Trophoblast cell (in vitro differentiated cells and primary cell): ENCODE data around the gene PLAAT3.

Experiments
- DNase-seq, 2 donors: peaks; one replicate each; pipeline ENCODE4 v3.0.0-alpha.2; 2016
- H2AFZ ChIP-seq: 2 replicates; pipeline ENCODE4 v1.6.1; 2013; ENCODE audit warnings: low read length, moderate library complexity, mild to moderate bottlenecking; ENCODE audit not compliant: insufficient read depth, poor library complexity
- H2AK5ac ChIP-seq: 2 replicates; pipeline ENCODE4 v1.6.1; 2013; ENCODE audit warnings: mild to moderate bottlenecking, low read length
- H2BK120ac ChIP-seq: 2 replicates; pipeline ENCODE4 v1.6.1; 2013; ENCODE audit warnings: low read length, mild to moderate bottlenecking, moderate library complexity; ENCODE audit not compliant: insufficient read depth, poor library complexity
- H2BK12ac ChIP-seq: 2 replicates; pipeline ENCODE4 v1.6.1; 2013; ENCODE audit warnings: mild to moderate bottlenecking, low read length, moderate library complexity
- H2BK5ac ChIP-seq: 2 replicates; pipeline ENCODE4 v1.6.1; 2013; ENCODE audit warnings: low read length, low read depth, moderate library complexity, mild to moderate bottlenecking; ENCODE audit not compliant: poor library complexity
- H3K14ac ChIP-seq: 2 replicates; pipeline ENCODE4 v1.6.1; 2013; ENCODE audit warnings: mild to moderate bottlenecking, low read length
- H3K18ac ChIP-seq: 2 replicates; pipeline ENCODE4 v1.6.1; 2013; ENCODE audit warnings: mild to moderate bottlenecking, low read length
- H3K23ac ChIP-seq: 2 replicates; pipeline ENCODE4 v1.6.1; 2013; ENCODE audit warnings: low read length
- H3K27ac ChIP-seq: 2 replicates; pipeline ENCODE4 v1.5.1; 2013; ENCODE audit warnings: low read depth, mild to moderate bottlenecking, inconsistent platforms, low read length, moderate library complexity
- H3K27me3 ChIP-seq: 2 replicates; pipeline ENCODE4 v1.6.1; 2013; ENCODE audit warnings: inconsistent platforms, mild to moderate bottlenecking, low read length, moderate library complexity; ENCODE audit not compliant: insufficient read depth
- H3K36me3 ChIP-seq, 2 experiments: 1 replicate in 1 of 2; 2 replicates in 1 of 2; pipeline ENCODE4 v1.6.1; 2013; ENCODE audit warnings: low read length in 2 of 2, mild to moderate bottlenecking in 2 of 2, moderate library complexity in 1 of 2; ENCODE audit not compliant: insufficient read depth in 2 of 2, control insufficient read depth in 1 of 2
- H3K4ac ChIP-seq: 2 replicates; pipeline ENCODE4 v1.6.1; 2013; ENCODE audit warnings: low read depth, mild to moderate bottlenecking, low read length, moderate library complexity
- H3K4me1 ChIP-seq, 2 experiments: 1 replicate in 1 of 2; 2 replicates in 1 of 2; pipeline ENCODE4 v1.6.1; 2013; ENCODE audit warnings: low read length in 2 of 2, mild to moderate bottlenecking in 2 of 2, moderate library complexity in 1 of 2; ENCODE audit not compliant: insufficient read depth in 2 of 2, control insufficient read depth in 1 of 2
- H3K4me2 ChIP-seq: 2 replicates; pipeline ENCODE4 v1.6.1; 2013; ENCODE audit warnings: inconsistent platforms, mild to moderate bottlenecking, low read length, moderate library complexity
- H3K4me3 ChIP-seq: 2 replicates; pipeline ENCODE4 v1.5.1; 2013; ENCODE audit warnings: mild to moderate bottlenecking, low read depth, low read length, inconsistent platforms
- H3K79me1 ChIP-seq: one replicate; pipeline ENCODE4 v1.6.1; 2013; ENCODE audit warnings: low read length
- H3K79me2 ChIP-seq: 2 replicates; pipeline ENCODE4 v1.6.1; 2013; ENCODE audit warnings: low read length, mild to moderate bottlenecking; ENCODE audit not compliant: control insufficient read depth, insufficient read depth, poor library complexity
- H3K9ac ChIP-seq: 2 replicates; pipeline ENCODE4 v1.6.1; 2013; ENCODE audit warnings: mild to moderate bottlenecking, low read length
- H3K9me3 ChIP-seq: 2 replicates; pipeline ENCODE4 v1.6.1; 2013; ENCODE audit warnings: low read depth, mild to moderate bottlenecking, control low read depth, inconsistent platforms, low read length; ENCODE audit not compliant: insufficient read depth
- H4K12ac ChIP-seq: 2 replicates; pipeline ENCODE4 v1.6.1; 2013; ENCODE audit warnings: low read depth, mild to moderate bottlenecking, low read length, moderate library complexity
- H4K8ac ChIP-seq: 2 replicates; pipeline ENCODE4 v1.6.1; 2013; ENCODE audit warnings: low read depth, mild to moderate bottlenecking, low read length, moderate library complexity
- H4K91ac ChIP-seq: one replicate; pipeline ENCODE4 v1.6.1; 2013; ENCODE audit warnings: low read depth, mild to moderate bottlenecking, low read length, moderate library complexity
- WGBS: extraction: QIAGEN DNeasy Blood & Tissue Kit; methylation state at CpG from one replicate; pipeline ENCODE4 v1.1.7; 2013; ENCODE audit warnings: missing lambda C conversion rate; ENCODE audit not compliant: insufficient read length, insufficient coverage; ENCODE audit errors: extremely low coverage; 5-methylcytosine and 5-hydroxymethylcytosine counted together

PLAAT3 gene

DNA sequence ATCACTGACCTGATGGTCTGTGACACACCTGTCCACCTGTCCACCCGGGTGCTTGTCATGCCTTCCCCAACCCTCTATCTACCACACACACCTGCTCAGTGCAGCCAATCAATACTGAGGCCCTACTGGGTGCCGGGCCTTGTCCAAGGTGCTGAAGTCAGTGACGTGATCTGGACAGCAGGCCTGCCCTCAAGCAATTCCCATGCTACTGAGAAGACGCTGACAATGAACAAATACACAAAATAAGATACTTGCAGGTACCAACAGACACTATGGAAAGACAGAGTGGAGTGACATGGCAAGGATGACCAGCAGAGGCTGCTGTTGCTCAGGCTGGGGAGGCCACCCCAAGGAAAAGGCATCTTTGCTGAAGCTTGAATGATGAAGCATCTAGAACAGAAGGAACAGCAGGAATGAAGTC, 21.2 kb downstream of the PLAAT3 start:
- no peak overlapping the region for H3K4ac ChIP-seq
- H3K27ac ChIP-seq, result no peak overlapping the region
- H2AFZ ChIP-seq, result no peak overlapping the region
- no peak overlapping the region for H3K9ac ChIP-seq
- WGBS, result no CpG with 5 or more reads among the region's 4 CpGs
- no peak overlapping the region for H4K8ac ChIP-seq
- H3K27me3 ChIP-seq, result no peaks in the 10 kb centered on the region
- no peaks in the 10 kb centered on the region for H3K9me3 ChIP-seq
- no peak overlapping the region for H3K14ac ChIP-seq
- no peak overlapping the region for H4K91ac ChIP-seq
- no peak overlapping the region for H3K4me3 ChIP-seq
- H3K4me2 ChIP-seq, result no peak overlapping the region
- H4K12ac ChIP-seq, result no peak overlapping the region
- no peaks in the 10 kb centered on the region for H3K79me2 ChIP-seq
- no peaks in the 10 kb centered on the region for H3K79me1 ChIP-seq
- H3K4me1 ChIP-seq, result no peaks in the 10 kb centered on the region
- DNase-seq, result peak; percentile 25 to 54
- no peak overlapping the region for H2BK12ac ChIP-seq
- peaks cover 2 to 9% of the 10 kb centered on the region in 2 experiments for H3K36me3 ChIP-seq
- H2AK5ac ChIP-seq, result no peak overlapping the region
- H2BK5ac ChIP-seq, result no peak overlapping the region
- H3K18ac ChIP-seq, result no peak overlapping the region
- H2BK120ac ChIP-seq, result no peak overlapping the region
- H3K23ac ChIP-seq, result no peak overlapping the region

DNA sequence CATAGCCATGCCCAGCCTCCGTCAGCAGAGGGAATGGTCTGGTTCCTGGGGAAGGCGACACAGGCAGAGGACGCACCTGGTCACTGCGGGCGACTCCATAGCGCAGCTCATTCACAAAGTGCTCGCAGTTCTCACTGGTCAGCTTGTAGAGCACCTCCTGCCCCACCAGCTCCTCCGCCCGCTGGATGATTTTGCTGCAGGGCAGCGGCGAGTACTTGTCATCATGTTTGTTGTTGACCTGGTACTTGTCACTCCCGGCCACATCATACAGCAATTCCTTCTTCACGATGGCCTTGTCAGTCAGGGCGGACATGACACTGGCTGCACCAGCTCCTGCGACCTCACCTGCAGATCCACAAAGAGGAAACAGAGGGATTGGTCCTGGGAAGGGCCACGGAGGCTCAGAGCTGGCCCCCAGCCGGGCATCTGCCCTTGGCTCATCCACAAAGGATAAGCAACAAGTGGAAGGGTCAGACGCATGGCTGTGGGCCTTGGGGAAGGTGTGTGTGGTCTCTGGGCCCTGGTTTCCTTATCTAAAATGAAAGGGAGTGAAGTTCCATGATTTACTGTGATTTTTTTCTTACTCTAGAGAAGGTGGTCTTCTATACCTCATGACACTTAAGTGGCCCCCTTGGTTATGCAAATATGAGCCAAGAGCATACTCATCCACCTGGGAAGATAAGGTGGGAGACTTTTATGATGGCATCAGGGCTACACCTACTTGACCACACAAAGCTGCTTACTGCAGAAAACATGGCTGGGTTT, 24.0 kb downstream of the PLAAT3 start:
- H4K8ac ChIP-seq, result no peak overlapping the region
- H3K4me1 ChIP-seq, result no peaks in the 10 kb centered on the region
- H3K4me3 ChIP-seq, result no peak overlapping the region
- no peak overlapping the region for H2AFZ ChIP-seq
- H2AK5ac ChIP-seq, result no peak overlapping the region
- H3K4me2 ChIP-seq, result no peak overlapping the region
- H2BK5ac ChIP-seq, result no peak overlapping the region
- H4K91ac ChIP-seq, result no peak overlapping the region
- H2BK12ac ChIP-seq, result no peak overlapping the region
- no peak overlapping the region for H3K27ac ChIP-seq
- no peak overlapping the region for H3K18ac ChIP-seq
- H3K27me3 ChIP-seq, result no peaks in the 10 kb centered on the region
- H3K4ac ChIP-seq, result no peak overlapping the region
- no peak overlapping the region for H2BK120ac ChIP-seq
- no peak overlapping the region for H3K14ac ChIP-seq
- H3K79me1 ChIP-seq, result no peaks in the 10 kb centered on the region
- peaks cover 1 to 9% of the 10 kb centered on the region in 2 experiments for H3K36me3 ChIP-seq
- no peak overlapping the region for H3K23ac ChIP-seq
- no peak overlapping the region for H4K12ac ChIP-seq
- no peaks in the 10 kb centered on the region for H3K79me2 ChIP-seq
- H3K9ac ChIP-seq, result no peak overlapping the region
- WGBS, result no CpG with 5 or more reads among the region's 18 CpGs
- DNase-seq, result peak; percentile 33 to 75
- no peaks in the 10 kb centered on the region for H3K9me3 ChIP-seq

DNA sequence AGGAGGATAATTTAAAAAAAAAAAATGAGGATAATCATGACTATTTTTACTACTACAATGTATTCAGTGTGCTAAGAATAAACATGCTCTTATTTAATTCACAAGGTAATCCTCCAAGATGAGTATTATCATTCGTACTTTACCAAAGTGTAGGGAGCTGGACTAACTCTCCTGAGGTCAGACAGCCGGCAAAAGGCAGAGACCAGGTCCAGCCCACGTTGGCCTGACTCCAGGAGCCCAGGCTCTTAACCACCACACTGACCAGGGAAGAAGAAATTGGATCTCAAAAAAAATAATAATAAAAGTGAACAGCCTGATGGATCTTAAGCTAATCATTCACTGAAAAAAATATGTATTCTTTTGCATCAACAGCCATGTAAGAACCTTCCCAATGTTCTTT, 25.2 kb downstream of the PLAAT3 start:
- Histone ChIP-seq H3K14ac (no peak overlapping the region), H3K18ac (no peak overlapping the region), H3K9me3 (no peaks in the 10 kb centered on the region), H4K91ac (no peak overlapping the region), H4K8ac (no peak overlapping the region), H2AFZ (no peak overlapping the region), H3K4ac (no peak overlapping the region), H3K4me1 (no peaks in the 10 kb centered on the region), H3K23ac (no peak overlapping the region), H3K79me2 (no peaks in the 10 kb centered on the region), H2BK120ac (no peak overlapping the region), H2BK5ac (no peak overlapping the region), H3K4me3 (no peak overlapping the region), H2AK5ac (no peak overlapping the region), H3K27ac (no peak overlapping the region), H3K4me2 (no peak overlapping the region), H2BK12ac (no peak overlapping the region), H3K36me3 (peaks cover 1 to 9% of the 10 kb centered on the region in 2 experiments), H3K9ac (no peak overlapping the region), H4K12ac (no peak overlapping the region), H3K27me3 (no peaks in the 10 kb centered on the region), H3K79me1 (no peaks in the 10 kb centered on the region)
- no peak for DNase-seq
- WGBS, result no CpG with 5 or more reads among the region's 3 CpGs

DNA sequence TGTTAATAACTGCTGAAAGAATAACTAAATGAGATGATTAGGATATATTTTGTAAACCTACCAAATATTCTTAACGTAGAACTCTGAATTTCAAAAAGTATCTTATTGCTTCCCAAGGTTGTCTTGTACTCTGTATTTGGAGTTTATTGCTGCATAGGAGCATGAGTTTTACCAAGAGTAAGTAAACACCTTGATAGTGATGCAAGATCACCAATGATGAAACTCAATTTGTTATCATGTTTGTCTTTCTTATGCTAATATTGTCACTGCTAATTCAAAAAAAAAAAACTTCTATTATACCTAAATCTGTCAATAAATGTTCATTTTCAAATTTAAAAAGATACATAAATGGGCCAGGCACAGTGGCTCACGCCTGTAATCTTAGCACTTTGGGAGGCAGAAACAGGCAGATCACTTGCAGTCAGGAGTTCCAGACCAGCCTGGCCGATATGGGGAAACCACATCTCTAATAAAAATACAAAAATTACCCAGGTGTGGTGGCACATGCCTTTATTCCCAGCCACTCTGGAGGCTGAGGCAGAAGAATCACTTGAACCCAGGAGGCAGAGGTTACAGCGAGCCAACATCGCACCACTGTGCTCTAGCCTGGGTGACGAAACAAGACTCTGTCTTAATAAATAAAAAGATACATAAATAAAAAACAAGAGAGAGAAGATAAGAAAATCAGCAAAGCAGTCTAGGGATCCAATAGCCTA, 27.6 kb downstream of the PLAAT3 start:
- H2BK5ac ChIP-seq, result no peak overlapping the region
- H4K12ac ChIP-seq, result no peak overlapping the region
- no peaks in the 10 kb centered on the region for H3K4me1 ChIP-seq
- no peak for DNase-seq
- peaks cover 3% of the 10 kb centered on the region for H3K79me1 ChIP-seq
- no peak overlapping the region for H4K91ac ChIP-seq
- H3K4me2 ChIP-seq, result no peak overlapping the region
- H3K4me3 ChIP-seq, result no peak overlapping the region
- no peaks in the 10 kb centered on the region for H3K27me3 ChIP-seq
- no peak overlapping the region for H3K27ac ChIP-seq
- no peak overlapping the region for H3K9ac ChIP-seq
- no peaks in the 10 kb centered on the region for H3K9me3 ChIP-seq
- H2BK120ac ChIP-seq, result no peak overlapping the region
- no peak overlapping the region for H2AK5ac ChIP-seq
- no peaks in the 10 kb centered on the region for H3K79me2 ChIP-seq
- H4K8ac ChIP-seq, result no peak overlapping the region
- no peak overlapping the region for H2AFZ ChIP-seq
- no peak overlapping the region for H3K18ac ChIP-seq
- WGBS, result no CpG with 5 or more reads among the region's 6 CpGs
- H3K14ac ChIP-seq, result no peak overlapping the region
- no peak overlapping the region for H3K4ac ChIP-seq
- peaks cover 1 to 4% of the 10 kb centered on the region in 2 experiments for H3K36me3 ChIP-seq
- H3K23ac ChIP-seq, result no peak overlapping the region
- H2BK12ac ChIP-seq, result no peak overlapping the region
